Stimulated activated CD4-positive, alpha-beta T cell treated with anti-CD3 and anti-CD28 coated beads, Interleukin-2, amount 100 ng/mL, for 4 hours (primary cell): Measurements from ENCODE around the gene MED4.
A peak's percentile ranks its signal among the peaks of the same experiment; 100 is the strongest.
"Not testable (repeated sequence)": the region's sequence is repeated elsewhere in the genome, so short reads cannot be mapped to it uniquely, and the experiment has no call there.

ENCODE experiments used
- DNase-seq: peaks from one replicate; pipeline ENCODE4 v3.0.0-alpha.2; 2020; ENCODE audit warnings: low read depth

Gene MED4

GRCh38 chr13:48093588-48093987, 1.3 kb downstream of the MED4 start:
- no peak for DNase-seq

GRCh38 chr13:48086272-48086671, 8.6 kb downstream of the MED4 start:
- DNase-seq = no peak

- no peak for DNase-seq
Observed at GRCh38 chr13:48081739-48082138, 13.2 kb downstream of the MED4 start.

GRCh38 chr13:48078251-48078656, 16.6 kb downstream of the MED4 start:
- DNase-seq = no peak

GRCh38 chr13:48074006-48074405, 20.9 kb downstream of the MED4 start:
- no peak for DNase-seq

GRCh38 chr13:48072787-48073186, 22.1 kb downstream of the MED4 start:
- no peak for DNase-seq

- DNase-seq = no peak
Observed at GRCh38 chr13:48072304-48072703, 22.6 kb downstream of the MED4 start.

GRCh38 chr13:48070942-48071341, 24.0 kb downstream of the MED4 start:
- no peak for DNase-seq

GRCh38 chr13:48069573-48069972, 25.3 kb downstream of the MED4 start:
- DNase-seq = no peak

- DNase-seq = no peak
Observed at GRCh38 chr13:48068952-48069351, 26.0 kb downstream of the MED4 start.

GRCh38 chr13:48068036-48068435, 26.9 kb downstream of the MED4 start:
- DNase-seq = no peak

- no peak for DNase-seq
Observed at GRCh38 chr13:48066310-48066989, 28.5 kb downstream of the MED4 start.

- not testable (repeated sequence) for DNase-seq
Observed at GRCh38 chr13:48059951-48060350, 35.0 kb downstream of the MED4 start.

- not testable (repeated sequence) for DNase-seq
Observed at GRCh38 chr13:48058536-48058935, 36.4 kb downstream of the MED4 start.

- DNase-seq = no peak
Observed at GRCh38 chr13:48055712-48056111, 39.2 kb downstream of the MED4 start.

- no peak for DNase-seq
Observed at GRCh38 chr13:48054601-48055000, 40.3 kb downstream of the MED4 start.

- no peak for DNase-seq
Observed at GRCh38 chr13:48050550-48050949, 44.4 kb downstream of the MED4 start.

- DNase-seq = no peak
Observed at GRCh38 chr13:48043789-48044503, 51.0 kb downstream of the MED4 start.

- no peak for DNase-seq
Observed at GRCh38 chr13:48042894-48043293, 52.0 kb downstream of the MED4 start.

- no peak for DNase-seq
Observed at GRCh38 chr13:48040896-48041295, 54.0 kb downstream of the MED4 start.

- DNase-seq = no peak
Observed at GRCh38 chr13:48040049-48040448, 54.9 kb downstream of the MED4 start.

GRCh38 chr13:48038761-48039160, 56.1 kb downstream of the MED4 start:
- DNase-seq = no peak

GRCh38 chr13:48037346-48038173, 57.3 kb downstream of the MED4 start, which contains the start of gene NUDT15:
TSS of gene NUDT15 (plus strand) at chr13:48037726. CDS start at chr13:48037747, 21 bp downstream.
- peak; percentile 89 for DNase-seq
